ENCODE data around the gene ASTN2.
"Not testable (repeated sequence)": the region's sequence is repeated elsewhere in the genome, so short reads cannot be mapped to it uniquely, and the experiment has no call there.

Gene ASTN2

DNA sequence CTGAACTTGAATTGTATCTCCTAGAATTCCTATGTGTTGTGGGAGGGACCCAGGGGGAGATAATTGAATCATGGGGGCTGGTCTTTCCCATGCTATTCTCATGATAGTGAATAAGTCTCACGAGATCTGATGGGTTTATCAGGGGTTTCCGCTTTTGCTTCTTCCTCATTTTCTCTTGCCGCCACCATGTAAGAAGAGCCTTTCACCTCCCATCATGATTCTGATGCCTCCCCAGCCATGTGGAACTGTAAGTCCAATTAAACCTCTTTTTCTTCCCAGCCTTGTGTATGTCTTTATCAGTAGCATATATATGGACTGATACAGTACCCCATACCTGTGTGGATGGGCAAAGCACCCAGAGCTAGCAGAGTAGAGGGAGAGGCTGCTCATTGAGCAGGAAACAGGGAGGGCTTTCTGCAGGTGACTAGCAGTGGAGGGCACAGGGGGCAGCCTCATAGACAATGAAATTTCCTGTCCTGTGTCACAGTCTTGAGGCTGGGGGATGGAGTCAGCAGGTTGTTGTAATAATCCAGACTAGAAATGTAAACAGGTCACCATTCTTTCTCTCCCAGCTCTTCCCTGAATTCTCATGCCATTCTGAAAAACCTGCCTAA lies 496.9 kb downstream of the ASTN2 start:
- not testable (repeated sequence) for DNase-seq (ENCODE audit: low read depth)

DNA sequence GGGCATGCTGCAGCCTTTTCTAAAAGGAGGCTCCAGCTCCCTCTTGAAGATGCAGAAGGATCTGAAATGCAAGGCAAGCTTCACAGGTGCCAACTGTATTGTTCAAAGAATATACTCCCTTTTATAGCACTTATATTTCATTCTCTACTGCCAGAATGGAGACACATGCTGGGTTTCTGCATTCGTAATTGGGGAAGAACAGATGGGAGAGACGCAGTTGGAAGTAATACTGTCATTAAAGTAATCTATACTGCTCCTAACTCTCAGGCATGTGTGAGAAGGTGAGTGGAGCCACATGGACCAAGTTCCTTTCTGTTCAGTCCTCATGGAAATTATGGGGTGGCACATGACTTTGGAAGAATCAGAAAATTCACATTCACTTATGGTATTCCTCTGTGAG lies 501.3 kb downstream of the ASTN2 start:
- DNase-seq (ENCODE audit: low read depth) = no peak

DNA sequence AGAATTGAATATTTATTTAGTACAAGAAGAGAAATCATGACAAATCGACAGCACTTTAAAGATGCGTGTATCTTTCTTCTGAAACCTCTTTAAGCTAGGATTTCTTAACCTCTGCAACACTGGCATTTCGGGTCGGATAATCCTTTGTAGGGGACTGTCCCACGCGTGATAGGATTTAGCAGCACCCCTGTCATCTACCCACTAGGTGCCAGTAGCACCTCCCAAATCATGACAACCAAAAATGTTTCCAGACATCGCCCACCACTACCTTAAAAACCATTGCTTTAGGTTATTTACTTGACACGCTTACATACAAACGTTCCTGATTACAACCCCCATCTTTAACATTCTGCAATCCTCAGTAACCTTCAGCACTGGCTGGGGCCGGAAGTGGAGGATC lies 504.7 kb downstream of the ASTN2 start:
- no peak for DNase-seq (ENCODE audit: low read depth)

DNA sequence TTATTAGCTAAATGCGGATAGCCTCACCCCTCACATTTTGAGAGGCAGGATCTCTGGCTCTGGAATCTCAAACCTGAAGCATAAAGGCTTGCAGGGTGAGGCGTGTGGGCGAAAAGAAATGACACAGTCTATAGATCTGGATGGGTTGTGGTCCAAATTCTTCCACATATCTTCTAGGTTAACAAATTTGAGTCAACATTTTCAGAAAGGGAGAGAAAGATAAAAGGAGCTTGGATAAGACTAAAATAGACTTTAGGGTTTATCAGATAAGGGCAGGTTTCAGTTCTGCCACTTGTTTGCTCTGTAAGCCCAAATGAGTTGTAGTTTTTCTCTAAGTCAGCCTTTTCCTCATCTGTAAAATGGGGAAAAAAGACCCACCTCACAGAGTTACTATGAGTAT lies 506.9 kb downstream of the ASTN2 start:
- no peak for DNase-seq (ENCODE audit: low read depth)

DNA sequence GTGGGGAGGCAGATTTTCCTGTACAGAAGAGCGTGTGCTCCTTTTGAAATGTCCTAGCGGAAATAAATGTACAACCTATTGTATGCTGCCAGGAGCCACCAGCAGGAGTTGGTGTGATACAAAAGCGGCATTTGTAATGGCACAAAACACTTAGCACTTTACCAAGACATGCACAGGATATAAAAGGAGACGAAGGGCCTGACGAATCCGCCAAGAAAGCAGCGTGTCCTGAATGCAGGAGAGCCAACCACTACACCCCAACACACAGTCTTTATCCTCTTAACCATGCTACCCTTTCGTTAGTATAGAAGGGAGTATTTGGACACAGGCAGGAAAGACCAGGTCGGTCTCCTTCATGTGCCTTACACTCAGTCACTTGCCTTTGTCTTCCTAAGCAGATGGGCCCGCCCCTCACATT lies 509.7 kb downstream of the ASTN2 start:
- no peak for DNase-seq (ENCODE audit: low read depth)

DNA sequence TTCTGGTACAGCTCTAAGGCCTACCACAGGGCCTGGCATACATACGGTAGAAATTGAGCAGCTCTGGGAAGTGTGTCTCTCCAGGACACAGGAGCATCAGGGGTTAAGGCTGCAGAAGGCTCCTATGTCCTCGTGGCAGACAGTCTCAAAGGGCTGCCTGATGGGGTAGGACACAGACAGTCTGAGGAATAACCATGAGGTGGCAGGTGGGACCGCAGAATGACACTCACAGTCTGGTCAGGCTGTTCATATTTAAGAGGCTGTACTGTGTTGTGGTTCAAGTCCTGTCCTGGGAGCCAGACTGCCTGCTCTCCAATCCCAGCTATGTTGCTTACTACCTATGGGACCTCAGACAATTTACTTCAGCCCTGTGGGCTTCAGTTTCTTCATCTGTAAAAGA lies 510.7 kb downstream of the ASTN2 start:
- DNase-seq (ENCODE audit: low read depth) = no peak

DNA sequence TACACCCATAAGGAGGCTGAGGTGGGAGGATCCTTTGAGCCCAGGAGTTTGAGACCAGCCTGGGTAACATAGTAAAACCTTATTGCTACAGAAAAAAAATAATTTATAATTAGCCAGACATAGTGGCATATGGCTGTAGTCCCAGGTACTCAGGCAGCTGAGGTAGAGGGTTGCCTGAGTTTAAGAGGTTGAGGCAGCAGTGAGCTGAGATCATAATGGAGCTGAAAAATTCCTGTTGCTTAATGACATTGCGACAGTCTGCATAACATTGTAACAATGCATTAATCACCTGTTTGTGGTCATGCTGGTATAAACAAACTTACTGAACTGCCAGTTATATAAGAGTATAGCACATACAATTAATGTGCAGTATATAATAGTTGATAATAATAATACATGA lies 513.6 kb downstream of the ASTN2 start:
- DNase-seq (ENCODE audit: low read depth) = no peak

DNA sequence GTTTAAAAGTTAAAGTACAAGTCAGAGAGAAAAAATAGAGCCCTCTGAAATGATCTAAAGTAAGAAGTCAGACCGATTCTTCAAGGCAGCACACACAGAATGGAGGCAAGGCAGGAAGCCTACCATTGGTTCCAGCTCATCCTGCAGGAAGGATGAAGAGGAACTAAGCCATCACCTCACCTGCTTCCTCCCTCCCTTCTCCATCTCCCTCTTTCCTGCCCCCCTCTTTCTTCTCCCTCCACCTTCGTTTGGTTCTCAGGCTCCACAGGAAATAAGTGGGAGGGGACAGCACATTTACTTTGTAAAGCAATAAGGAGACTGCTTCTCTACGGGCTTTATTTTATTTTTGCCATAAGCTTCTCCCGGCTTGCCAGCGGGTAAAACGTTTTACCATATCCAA lies 514.3 kb downstream of the ASTN2 start:
- DNase-seq (ENCODE audit: low read depth) = no peak

DNA sequence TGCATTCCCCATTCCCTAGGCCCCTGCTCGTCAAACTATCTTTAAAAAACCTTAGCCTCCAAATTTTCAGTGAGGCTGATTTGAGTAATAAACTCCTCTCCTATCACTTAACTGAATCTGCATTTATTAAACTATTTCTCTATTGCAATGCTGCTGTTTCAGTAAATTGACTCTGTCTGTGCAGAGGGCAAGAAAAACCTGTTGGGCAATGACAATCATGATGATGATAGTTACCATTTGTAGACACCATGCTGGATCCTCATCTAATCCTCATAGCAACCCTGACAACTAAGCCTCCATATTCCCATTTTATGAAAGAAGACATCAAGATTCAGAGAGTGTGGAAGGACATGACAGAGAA lies 514.9 kb downstream of the ASTN2 start:
- no peak for DNase-seq (ENCODE audit: low read depth)

DNA sequence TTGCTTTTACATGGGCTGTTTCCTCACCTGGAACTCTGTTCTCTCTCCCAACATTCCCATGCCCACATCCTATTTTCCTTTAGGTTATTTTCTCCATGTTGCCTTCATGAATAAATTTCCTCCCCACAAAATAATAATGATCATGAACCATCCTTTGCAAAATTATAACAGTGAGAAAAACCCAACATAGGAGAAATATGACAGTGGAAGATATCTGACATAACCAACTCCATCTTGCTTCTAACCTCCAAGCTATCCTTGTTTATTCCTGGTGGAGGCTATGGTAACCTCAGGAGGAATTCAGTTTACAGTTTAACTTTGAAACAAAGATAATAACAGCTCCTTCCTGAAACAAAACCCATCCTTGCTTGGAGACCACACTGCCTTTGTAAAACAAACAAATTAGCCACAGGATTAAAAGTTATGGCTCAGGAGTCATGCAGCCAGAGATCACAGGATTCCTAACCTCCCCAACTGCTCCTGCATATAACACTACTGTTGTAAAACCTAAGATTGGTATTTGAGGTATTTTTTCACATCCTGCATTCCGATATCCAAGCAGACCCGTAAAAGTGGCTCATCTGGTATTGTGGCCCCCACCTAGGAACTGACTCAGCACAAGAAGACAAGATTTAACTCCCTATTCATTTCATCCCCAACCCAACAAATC lies 515.4 kb downstream of the ASTN2 start:
- DNase-seq (ENCODE audit: low read depth) = no peak

DNA sequence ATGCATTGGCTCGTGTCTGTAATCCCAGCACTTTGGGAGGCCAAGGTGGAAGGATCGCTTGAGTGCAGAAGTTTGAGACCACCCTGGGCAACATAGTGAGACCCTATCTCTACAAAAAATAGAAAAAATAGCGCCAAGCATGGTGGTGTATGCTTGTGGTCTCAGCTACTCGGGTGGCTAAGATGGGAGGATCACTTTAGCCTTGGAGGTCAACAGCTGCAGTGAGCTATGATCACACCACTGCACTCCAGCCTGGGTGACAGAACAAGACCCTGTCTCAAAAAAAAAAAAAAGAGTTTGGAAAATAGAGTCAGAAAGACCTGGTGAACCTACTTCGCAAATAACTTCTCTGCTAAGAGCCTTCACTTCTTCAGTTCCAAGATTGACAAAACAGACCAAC lies 516.7 kb downstream of the ASTN2 start:
- not testable (repeated sequence) for DNase-seq (ENCODE audit: low read depth)

DNA sequence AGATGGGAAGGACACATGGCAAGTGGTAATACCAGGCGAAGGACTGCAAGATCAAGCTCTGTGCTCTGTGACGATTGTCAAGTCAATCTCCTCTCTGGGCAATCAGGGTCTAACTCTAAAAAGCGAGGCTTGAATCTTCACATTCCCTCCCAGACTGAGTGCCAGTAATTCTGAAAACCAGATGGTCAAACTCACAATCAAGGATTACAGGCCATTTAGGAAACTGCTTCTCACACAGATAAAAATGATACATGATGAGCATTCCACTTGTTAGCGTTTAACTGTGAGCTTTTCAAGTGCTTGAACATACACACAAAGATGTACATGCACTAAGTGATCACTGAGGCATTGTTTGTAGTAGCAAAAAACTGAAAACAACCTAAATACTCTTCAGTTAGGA lies 517.7 kb downstream of the ASTN2 start:
- no peak for DNase-seq (ENCODE audit: low read depth)

DNA sequence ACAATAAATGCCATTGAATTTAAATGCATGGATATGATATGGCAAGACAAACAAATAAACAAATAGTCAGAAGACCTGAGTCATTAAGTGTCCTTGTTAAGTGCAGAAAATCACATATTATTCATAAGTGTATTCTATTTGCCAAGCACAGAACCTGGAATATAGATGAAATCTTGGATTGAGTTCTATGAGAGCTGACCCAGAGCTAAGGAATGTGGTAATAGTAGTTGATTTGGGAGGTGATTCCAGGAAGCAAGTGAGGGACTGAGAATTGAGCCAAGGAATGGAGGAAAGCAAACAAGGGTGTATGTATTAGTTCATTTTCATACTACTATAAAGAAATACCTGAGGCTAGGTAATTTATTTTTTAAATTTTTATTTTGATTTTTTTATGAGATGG lies 518.9 kb downstream of the ASTN2 start:
- DNase-seq (ENCODE audit: low read depth) = no peak

DNA sequence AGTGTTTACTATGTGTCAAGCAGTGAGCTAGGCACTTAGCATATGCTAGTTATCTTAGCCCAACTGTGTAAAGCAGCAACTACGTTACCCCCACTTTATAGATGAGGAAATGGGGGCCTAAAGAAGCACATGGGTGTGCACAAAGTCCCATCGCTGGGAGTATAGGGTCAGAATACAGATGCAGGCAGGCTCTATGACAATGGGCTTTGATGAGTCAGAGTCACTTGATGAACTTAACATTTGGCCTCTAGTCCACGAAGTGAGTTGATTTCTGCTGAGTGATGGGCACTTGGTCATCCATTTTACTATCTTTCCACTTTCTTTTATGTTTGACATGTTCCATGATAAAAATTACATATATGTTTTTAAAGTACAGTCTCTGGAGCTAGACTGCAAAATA lies 523.4 kb downstream of the ASTN2 start:
- no peak for DNase-seq (ENCODE audit: low read depth)

DNA sequence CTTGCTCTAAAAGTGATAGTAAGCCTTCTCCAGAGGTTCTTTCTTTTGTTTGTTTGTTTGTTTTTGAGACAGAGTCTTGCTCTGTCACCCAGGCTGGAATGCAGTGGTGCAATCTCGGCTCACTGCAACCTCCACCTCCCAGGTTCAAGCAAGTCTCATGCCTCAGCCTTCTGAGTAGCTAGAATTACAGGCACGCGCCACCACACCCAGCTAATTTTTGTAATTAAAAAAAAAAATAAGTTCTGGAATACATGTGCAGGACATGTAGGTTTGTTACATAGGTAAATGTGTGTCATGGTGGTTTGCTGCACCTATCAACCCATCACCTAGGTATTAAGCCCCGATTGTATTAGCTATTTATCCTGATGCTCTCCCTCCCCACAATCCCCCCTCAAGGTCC lies 526.4 kb downstream of the ASTN2 start:
- DNase-seq (ENCODE audit: low read depth) = not testable (repeated sequence)

DNA sequence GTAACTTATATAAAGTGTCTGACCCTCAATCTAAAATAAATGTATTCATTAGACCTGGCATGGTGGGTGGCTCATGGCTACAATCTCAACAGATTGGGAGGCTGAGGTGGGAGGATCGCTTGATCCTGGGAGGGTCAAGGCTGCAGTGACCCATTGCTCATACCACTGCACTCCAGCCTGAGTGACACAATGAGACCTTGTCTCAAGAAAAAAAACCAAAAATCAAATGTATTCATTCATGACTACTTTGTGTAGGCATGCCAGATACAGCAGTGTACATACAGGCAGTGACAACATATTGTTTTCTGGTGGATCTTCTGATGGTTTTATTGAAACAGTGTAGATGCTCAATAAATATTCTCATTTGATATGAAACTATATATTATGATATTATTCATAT lies 526.8 kb downstream of the ASTN2 start:
- DNase-seq (ENCODE audit: low read depth) = no peak

DNA sequence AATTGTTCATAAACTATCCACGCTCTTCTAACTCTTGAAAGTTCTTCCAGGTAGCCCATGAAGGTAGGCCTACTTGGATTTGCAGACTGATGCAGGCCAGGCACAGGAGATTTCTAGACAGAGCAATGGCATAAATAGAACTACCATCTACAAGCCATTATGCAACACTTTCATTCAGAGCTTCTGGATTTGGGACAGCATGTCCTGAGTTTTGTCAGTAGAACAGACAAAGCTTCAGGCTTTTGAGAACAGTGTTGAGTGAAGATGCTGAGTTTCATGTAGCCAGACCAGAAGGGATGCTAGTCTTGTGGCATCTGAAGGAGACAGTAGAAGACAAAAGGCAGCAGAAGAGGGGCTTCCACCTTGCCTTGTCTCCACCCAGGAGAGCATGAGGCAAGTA lies 531.2 kb downstream of the ASTN2 start:
- DNase-seq (ENCODE audit: low read depth) = no peak

DNA sequence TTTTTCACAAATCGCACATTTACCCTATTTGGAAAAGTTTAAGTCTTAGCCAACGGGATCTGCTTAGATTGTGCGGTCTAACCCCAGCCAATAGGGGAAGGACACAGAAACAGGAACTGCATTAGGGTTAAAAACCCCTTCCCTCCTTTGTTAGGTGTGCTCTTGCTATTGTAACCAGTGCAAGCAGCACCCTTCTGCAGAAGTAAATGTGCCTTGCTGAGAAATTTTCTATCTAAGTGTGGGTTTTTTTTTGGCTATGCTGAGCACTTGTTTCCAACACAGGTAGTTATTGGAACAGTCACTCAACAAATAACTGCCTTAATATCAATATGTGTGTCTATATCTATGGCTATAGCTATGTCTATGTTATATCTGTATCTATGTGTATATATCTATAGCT lies 537.8 kb downstream of the ASTN2 start:
- DNase-seq (ENCODE audit: low read depth) = no peak

DNA sequence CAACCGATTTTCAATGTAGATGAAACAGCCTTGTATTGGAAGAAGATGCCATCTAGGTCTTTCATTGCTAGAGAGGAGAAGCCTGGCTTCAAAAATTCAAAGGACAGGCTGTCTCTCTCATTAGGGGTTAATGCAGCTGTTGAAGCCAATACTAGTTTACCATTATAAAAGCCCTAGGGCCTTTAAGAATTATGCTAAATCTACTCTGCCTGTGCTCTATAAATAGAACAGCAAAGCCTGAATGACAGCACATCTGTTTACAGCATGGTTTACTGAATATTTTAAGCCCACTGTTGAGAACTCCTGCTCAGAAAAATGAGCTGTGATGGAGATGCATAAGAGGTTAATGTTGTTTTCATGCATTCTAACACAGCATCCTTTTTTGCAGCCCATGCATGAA lies 539.3 kb downstream of the ASTN2 start:
- DNase-seq (ENCODE audit: low read depth) = no peak

DNA sequence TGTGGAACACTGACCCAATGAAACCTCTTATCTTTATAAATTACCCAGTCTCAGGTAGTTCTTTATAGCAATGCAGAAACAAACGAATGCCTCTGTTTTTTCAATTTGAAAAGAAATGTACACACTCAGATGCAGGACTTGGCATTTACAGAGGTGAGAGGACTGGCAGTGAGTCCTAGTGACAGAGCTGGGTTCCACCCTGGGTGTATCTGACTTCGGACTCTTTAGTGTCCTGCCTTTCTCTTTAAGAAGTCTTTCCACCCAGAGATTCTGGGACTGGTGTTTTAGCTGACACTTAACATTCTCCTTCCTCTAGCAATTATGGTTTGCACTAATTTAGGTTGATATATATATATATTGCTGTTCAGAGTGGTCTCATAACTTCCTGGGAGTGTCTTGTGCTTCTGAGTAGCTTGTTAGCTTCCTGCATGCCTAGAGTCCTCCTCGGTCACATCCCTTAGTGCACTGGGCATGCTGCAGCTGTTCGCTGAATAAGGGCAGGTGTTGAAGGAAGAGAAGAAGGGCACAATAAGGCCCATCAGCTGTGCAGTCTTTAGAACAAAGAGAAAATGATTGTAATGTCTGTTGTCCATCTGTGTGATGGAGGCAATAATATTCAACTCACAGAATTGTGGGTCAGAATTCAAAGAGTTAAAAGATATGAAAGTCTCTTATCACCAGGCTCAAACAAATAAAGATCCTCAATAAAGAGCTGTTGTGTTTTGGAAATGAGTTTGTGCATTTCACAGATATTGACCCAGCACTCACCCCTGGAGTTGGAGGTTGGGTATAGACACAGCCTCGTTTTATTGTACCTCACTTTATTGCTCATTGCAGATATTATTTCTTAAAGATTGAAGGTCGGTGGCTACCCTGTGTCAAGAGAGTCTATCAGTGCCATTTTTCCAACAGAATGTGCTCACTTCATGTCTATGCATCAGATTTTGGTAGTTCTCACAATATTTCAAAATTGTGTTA lies 540.6 kb downstream of the ASTN2 start:
- DNase-seq (ENCODE audit: low read depth) = no peak

DNA sequence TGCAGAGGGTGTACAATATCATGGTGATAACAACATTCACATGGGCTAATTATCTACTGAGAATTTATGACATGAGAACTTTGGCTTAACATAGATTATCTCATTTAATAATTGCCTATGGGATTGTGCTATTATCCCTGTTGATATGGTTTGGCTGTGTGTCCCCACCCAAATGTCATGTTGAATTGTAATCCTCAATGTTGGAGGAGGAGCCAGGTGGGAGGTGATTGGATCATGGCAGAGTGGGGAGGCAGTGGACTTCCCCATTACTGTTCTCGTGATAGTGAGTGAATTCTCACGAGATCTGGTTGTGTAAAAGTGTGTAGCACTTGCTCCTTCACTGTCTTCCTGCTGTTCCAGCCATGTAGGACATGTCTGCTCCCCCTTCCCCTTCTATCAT lies 541.4 kb downstream of the ASTN2 start:
- no peak for DNase-seq (ENCODE audit: low read depth)

DNA sequence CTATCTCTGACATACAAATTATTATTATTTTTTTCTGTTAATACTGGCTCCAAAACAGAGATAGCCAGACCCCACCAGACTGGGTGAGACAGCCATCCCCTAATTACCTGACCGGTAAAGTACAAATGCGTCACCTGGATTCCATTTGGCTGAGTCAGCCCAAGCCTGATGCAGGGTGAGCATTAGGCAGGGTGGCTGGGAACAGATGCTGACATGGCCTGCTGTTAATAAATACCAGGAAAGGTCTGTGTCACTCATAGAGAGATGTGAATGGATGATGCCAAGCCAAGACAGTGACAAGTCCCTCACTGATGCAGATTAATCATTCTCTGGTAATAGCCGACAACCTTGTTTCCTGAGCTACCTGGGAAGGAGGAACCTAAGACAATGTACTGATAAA lies 544.3 kb downstream of the ASTN2 start:
- DNase-seq (ENCODE audit: low read depth) = no peak

DNA sequence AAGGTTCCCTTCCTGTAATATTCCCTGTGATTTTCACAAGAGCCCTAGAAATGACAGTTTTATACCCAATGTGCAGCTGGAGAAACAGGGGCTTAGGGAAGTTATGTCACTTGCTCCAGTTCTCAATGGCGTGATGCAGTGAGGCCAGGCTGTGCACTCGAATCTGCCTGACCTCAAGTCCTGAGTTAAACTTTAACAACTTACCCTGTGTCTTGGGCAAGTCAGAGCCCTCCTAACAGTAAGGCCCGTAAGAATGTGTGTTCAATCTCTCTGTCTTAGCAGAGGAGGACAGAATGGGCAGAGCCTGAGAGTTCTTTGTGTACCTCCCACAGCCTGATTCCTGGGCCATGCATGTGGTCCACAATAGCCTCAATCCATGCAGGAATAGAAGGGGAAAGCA lies 546.7 kb downstream of the ASTN2 start:
- DNase-seq (ENCODE audit: low read depth) = no peak

All from stimulated activated CD4-positive, alpha-beta T cell treated with anti-CD3 and anti-CD28 coated beads, Interleukin-2, amount 100 ng/mL, for 4 hours (primary cell).